ENCODE results near the gene MTRF1.
A peak's percentile ranks its signal among the peaks of the same experiment; 100 is the strongest.

The MTRF1 gene

DNA sequence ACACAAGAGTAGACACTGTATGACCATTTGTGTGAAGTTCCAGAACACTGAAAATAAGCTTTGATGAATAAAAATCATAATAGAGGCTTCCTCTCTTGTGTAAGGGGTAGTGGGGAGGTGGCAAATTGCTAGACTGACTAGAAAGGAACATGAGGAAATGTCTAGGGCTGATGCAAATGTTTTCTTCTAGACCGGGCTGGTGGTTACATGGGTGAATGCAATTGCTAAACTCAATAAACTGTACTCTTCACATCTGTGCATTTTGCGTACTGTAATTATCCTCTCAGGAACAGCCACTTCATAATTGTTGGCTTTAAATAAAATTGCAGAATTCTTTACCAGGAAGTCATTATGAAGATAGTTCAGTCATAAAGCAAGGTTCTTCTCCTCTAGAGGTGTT lies 63.9 kb downstream of the MTRF1 start:
- H2AFZ ChIP-seq (ENCODE audit: low read length), result no peak overlapping the region
- H3K27me3 ChIP-seq (ENCODE audit: insufficient read depth, low read length), result no peaks in the 10 kb centered on the region
- no peaks in the 10 kb centered on the region for H3K9me2 ChIP-seq (ENCODE audit: low read depth, low read length)
- peak overlapping the region; percentile 22; the same call in 1 of the 2 replicates for H3K4me2 ChIP-seq (ENCODE audit: low read length)
- no peaks in the 10 kb centered on the region for H3F3A ChIP-seq (ENCODE audit: insufficient read depth, low read length)
- H3K4me1 ChIP-seq (ENCODE audit: insufficient read depth, low read length, severe bottlenecking), result peaks cover 26% of the 10 kb centered on the region
- no peaks in the 10 kb centered on the region for H3K9me3 ChIP-seq (ENCODE audit: low read length)
- no peaks in the 10 kb centered on the region for H3K36me3 ChIP-seq (ENCODE audit: insufficient read depth, low read length)
- H3K4me3 ChIP-seq (ENCODE audit: low read depth, low read length, poor library complexity, severe bottlenecking), result no peak overlapping the region
- H4K20me1 ChIP-seq (ENCODE audit: insufficient read depth, low read length), result no peaks in the 10 kb centered on the region
- TF ChIP-seq CTCF (IDR thresholded peaks at IDR 0.05; ENCODE audit: low read length), result no peak
- TF ChIP-seq EZH2 (IDR thresholded peaks at IDR 0.05; ENCODE audit: borderline replicate concordance, low read length), result no peak
- H3K27ac ChIP-seq (ENCODE audit: low read depth, low read length, poor library complexity, severe bottlenecking), result peak overlapping the region; percentile 67
- H3K9ac ChIP-seq (ENCODE audit: low read length), result no peak overlapping the region
- H3K79me2 ChIP-seq (ENCODE audit: insufficient read depth, low read length), result no peaks in the 10 kb centered on the region

DNA sequence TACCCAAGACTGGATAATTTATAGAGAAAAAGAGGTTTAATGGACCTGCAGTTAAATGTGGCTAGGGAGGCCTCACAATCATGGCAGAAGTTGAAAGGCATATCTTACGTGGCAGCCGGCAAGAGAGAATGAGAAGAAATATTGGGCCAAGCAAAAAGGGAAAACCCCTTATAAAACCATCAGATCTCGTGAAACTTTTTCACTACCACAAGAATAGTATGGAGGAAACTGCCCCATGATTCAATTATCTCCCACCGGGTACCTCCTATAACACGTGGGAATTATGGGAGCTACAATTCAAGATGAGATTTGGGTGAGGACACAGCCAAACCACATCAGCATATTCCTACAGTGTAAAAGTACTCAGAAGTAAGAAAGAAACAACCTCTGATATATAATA lies 64.3 kb downstream of the MTRF1 start:
- H3K36me3 ChIP-seq (ENCODE audit: insufficient read depth, low read length), result no peaks in the 10 kb centered on the region
- peak overlapping the region; percentile 67 for H3K27ac ChIP-seq (ENCODE audit: low read depth, low read length, poor library complexity, severe bottlenecking)
- no peaks in the 10 kb centered on the region for H3K27me3 ChIP-seq (ENCODE audit: insufficient read depth, low read length)
- no peaks in the 10 kb centered on the region for H3K9me3 ChIP-seq (ENCODE audit: low read length)
- peak overlapping the region; percentile 22; the same call in 1 of the 2 replicates for H3K4me2 ChIP-seq (ENCODE audit: low read length)
- no peaks in the 10 kb centered on the region for H3K9me2 ChIP-seq (ENCODE audit: low read depth, low read length)
- no peak overlapping the region for H3K4me3 ChIP-seq (ENCODE audit: low read depth, low read length, poor library complexity, severe bottlenecking)
- no peaks in the 10 kb centered on the region for H4K20me1 ChIP-seq (ENCODE audit: insufficient read depth, low read length)
- H3K79me2 ChIP-seq (ENCODE audit: insufficient read depth, low read length), result no peaks in the 10 kb centered on the region
- no peak overlapping the region for H2AFZ ChIP-seq (ENCODE audit: low read length)
- peaks cover 27% of the 10 kb centered on the region for H3K4me1 ChIP-seq (ENCODE audit: insufficient read depth, low read length, severe bottlenecking)
- no peak for TF ChIP-seq EZH2 (IDR thresholded peaks at IDR 0.05; ENCODE audit: borderline replicate concordance, low read length)
- no peak for TF ChIP-seq CTCF (IDR thresholded peaks at IDR 0.05; ENCODE audit: low read length)
- H3F3A ChIP-seq (ENCODE audit: insufficient read depth, low read length), result no peaks in the 10 kb centered on the region
- H3K9ac ChIP-seq (ENCODE audit: low read length), result no peak overlapping the region

DNA sequence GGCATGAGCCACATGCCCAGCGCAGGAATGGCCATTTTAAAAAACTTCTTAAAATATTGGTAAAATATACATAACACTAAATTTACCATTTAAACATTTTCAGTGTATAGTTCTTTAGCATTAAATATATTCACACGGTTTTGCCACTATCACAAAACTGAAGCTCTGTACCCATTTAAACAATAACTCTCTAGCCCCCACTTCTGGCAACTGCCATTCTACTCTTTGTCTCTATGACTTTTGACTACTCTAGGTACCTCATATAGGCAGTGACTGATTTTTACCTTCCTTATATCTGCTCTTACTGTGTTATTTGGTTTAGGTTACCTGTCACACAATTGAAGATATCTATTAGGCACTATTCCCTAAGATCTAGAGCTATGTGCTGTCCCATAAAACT lies 66.8 kb downstream of the MTRF1 start:
- Histone ChIP-seq H3K9me3 (ENCODE audit: low read length) (peaks cover 7% of the 10 kb centered on the region; the same call in 1 of the 2 replicates), H3K9ac (ENCODE audit: low read length) (no peak overlapping the region), H3K4me3 (ENCODE audit: low read depth, low read length, poor library complexity, severe bottlenecking) (no peak overlapping the region), H3K27me3 (ENCODE audit: insufficient read depth, low read length) (no peaks in the 10 kb centered on the region), H3K79me2 (ENCODE audit: insufficient read depth, low read length) (no peaks in the 10 kb centered on the region), H3F3A (ENCODE audit: insufficient read depth, low read length) (no peaks in the 10 kb centered on the region), H3K36me3 (ENCODE audit: insufficient read depth, low read length) (peaks cover 13% of the 10 kb centered on the region), H3K4me1 (ENCODE audit: insufficient read depth, low read length, severe bottlenecking) (peaks cover 32% of the 10 kb centered on the region), H2AFZ (ENCODE audit: low read length) (no peak overlapping the region), H3K9me2 (ENCODE audit: low read depth, low read length) (no peaks in the 10 kb centered on the region), H3K27ac (ENCODE audit: low read depth, low read length, poor library complexity, severe bottlenecking) (no peak overlapping the region), H4K20me1 (ENCODE audit: insufficient read depth, low read length) (no peaks in the 10 kb centered on the region), H3K4me2 (ENCODE audit: low read length) (no peak overlapping the region)
- TF ChIP-seq EZH2 (IDR thresholded peaks at IDR 0.05; ENCODE audit: borderline replicate concordance, low read length) (no peak), CTCF (IDR thresholded peaks at IDR 0.05; ENCODE audit: low read length) (peak; percentile 66)

Measured in OCI-LY1 (cell line).